ENCODE measurements around the gene SMIM14.

GRCh38 chr4:39533541-39533940 lies 105.1 kb downstream of the SMIM14 start:
- TF ChIP-seq POLR2A (IDR thresholded peaks at IDR 0.05; ENCODE audit: low read depth, low read length) (no peak), POLR2AphosphoS5 (IDR thresholded peaks at IDR 0.05; ENCODE audit: low read depth, low read length) (no peak), TAF1 (IDR thresholded peaks at IDR 0.05; ENCODE audit: borderline replicate concordance, low read depth, low read length) (no peak)

Measured in GM12892 (cell line).